Esophagus squamous epithelium (tissue), 5 donors: ENCODE data around the gene OGFOD2. TPM values are rescaled to one million over a fixed set of nuclear protein-coding genes. Genes with fewer than 3 reads are reported as not detected.

ENCODE experiments used
- DNase-seq: peaks from one replicate; lab custom pipeline; 2025; lab: John Stamatoyannopoulos, UW
- H3K27ac ChIP-seq, 4 donors: fragments of 200-600 bp; sonication (generic); one replicate each; pipeline ENCODE4 v1.5.1; 2016 to 2019; ENCODE audit warnings: mild to moderate bottlenecking in 1 of 4
- H3K27me3 ChIP-seq, 4 donors: fragments of 200-600 bp; sonication (generic); 1 replicate in 3 of 4; 2 replicates in 1 of 4; pipeline versions ENCODE4 v1.5.1 to v1.6.0; 2017 to 2021; ENCODE audit warnings: antibody characterized with exemption in 1 of 4
- H3K36me3 ChIP-seq, 3 donors: fragments of 200-600 bp; sonication (generic); one replicate each; pipeline ENCODE4 v1.5.1; 2016 to 2019
- H3K4me1 ChIP-seq, 3 donors: fragments of 200-600 bp; sonication (generic); one replicate each; pipeline ENCODE4 v1.5.1; 2017 to 2019
- H3K4me3 ChIP-seq, 4 donors: fragments of 200-600 bp; sonication (generic); 1 replicate in 3 of 4; 2 replicates in 1 of 4; pipeline ENCODE4 v1.5.1; 2016 to 2019; ENCODE audit warnings: mild to moderate bottlenecking in 2 of 4, moderate library complexity in 1 of 4
- H3K9me3 ChIP-seq, 3 donors: fragments of 200-600 bp; sonication (generic); one replicate each; pipeline ENCODE4 v1.5.1; 2016 to 2019
- POLR2A ChIP-seq, 4 donors: fragments of 450-650 bp; IDR thresholded peaks; one replicate each; pipeline ENCODE4 v1.6.1; 2017; ENCODE audit warnings: antibody characterized with exemption in 4 of 4, mild to moderate bottlenecking in 4 of 4, moderate library complexity in 3 of 4
- WGBS, 2 donors: methylation state at CpG; one replicate each; pipeline ENCODE4 v1.1.5; 2018; 5-methylcytosine and 5-hydroxymethylcytosine counted together
- intact Hi-C: fragments of 100-400 bp; cut with DNase I; formaldehyde crosslinking; loops from one replicate; pipeline ENCODE4 v1.15.0; 2022
- total RNA-seq, 4 donors: library from RNA; depleted of rRNA; stranded (reverse); fragments of >200 nt; gene quantifications; one replicate each; pipeline ENCODE4 v1.1.0, GENCODE V29; 2016
- TF ChIP-seq, protein P1 (sequence below), 6 experiments: fragments of 450-650 bp in 4 of 6; fragments of 200-600 bp in 2 of 6; sonication (generic) in 2 of 6; IDR thresholded peaks; one replicate each; pipeline ENCODE4 v1.5.1; 2016 to 2019; ENCODE audit warnings: antibody characterized with exemption in 6 of 6, mild to moderate bottlenecking in 4 of 6, moderate library complexity in 4 of 6
- donor health status: DM: yes; HTN: yes; CAD: no.

Gene OGFOD2
- total RNA-seq, 4 donors from 2014 or later = 8.5 to 13.9 (median 11.3) TPM

DNA sequence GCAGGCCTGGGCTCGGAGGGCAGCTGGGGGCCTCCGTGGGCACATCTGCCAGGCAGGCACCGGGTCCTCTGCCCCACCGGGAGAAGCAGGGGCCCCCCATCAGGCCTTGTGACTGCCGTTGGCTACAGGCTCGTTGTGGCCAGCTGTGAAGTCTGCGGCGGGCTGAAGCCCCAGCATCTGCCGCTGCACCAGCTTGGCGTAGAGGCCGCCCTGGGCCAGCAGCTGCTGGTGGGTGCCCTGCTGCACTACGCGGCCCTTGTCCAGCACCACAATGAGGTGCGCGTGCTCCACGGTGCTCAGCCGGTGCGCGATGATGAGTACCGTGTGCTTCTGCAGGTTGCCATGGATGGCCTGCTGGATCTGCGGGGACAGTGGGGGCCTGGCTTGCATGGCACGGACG, 45.2 kb upstream of the OGFOD2 start:
- Histone ChIP-seq H3K4me3 (no peak overlapping the region), H3K36me3 (peaks cover 0 to 19% (median 0%) of the 10 kb centered on the region in 3 donors), H3K27ac (no peak overlapping the region), H3K4me1 (peaks cover 0 to 11% (median 0%) of the 10 kb centered on the region in 3 donors), H3K27me3 (no peaks in the 10 kb centered on the region), H3K9me3 (no peaks in the 10 kb centered on the region)
- WGBS, 2 donors = 91 to 97% methylated on average over 6 to 20 of the region's 23 CpGs
- no peak for DNase-seq
- TF ChIP-seq POLR2A (IDR thresholded peaks at IDR 0.05) = no peak
- TF ChIP-seq, protein P1, sequence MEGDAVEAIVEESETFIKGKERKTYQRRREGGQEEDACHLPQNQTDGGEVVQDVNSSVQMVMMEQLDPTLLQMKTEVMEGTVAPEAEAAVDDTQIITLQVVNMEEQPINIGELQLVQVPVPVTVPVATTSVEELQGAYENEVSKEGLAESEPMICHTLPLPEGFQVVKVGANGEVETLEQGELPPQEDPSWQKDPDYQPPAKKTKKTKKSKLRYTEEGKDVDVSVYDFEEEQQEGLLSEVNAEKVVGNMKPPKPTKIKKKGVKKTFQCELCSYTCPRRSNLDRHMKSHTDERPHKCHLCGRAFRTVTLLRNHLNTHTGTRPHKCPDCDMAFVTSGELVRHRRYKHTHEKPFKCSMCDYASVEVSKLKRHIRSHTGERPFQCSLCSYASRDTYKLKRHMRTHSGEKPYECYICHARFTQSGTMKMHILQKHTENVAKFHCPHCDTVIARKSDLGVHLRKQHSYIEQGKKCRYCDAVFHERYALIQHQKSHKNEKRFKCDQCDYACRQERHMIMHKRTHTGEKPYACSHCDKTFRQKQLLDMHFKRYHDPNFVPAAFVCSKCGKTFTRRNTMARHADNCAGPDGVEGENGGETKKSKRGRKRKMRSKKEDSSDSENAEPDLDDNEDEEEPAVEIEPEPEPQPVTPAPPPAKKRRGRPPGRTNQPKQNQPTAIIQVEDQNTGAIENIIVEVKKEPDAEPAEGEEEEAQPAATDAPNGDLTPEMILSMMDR (IDR thresholded peaks at IDR 0.05) = no peak
- intact Hi-C loops = no loop called here

- H3K27me3 ChIP-seq = no peaks in the 10 kb centered on the region
- peaks cover 0 to 32% (median 0%) of the 10 kb centered on the region in 3 donors for H3K36me3 ChIP-seq
- H3K9me3 ChIP-seq = no peaks in the 10 kb centered on the region
- intact Hi-C loops = no loop called here
- H3K27ac ChIP-seq = no peak overlapping the region
- 90% methylated on average over 2 of the region's 8 CpGs; no CpG with 5 or more reads in 1 of the 2 donors for WGBS, 2 donors
- H3K4me1 ChIP-seq = peaks cover 0 to 1% (median 0%) of the 10 kb centered on the region in 3 donors
- no peak for DNase-seq
- TF ChIP-seq, protein P1 (IDR thresholded peaks at IDR 0.05) = no peak
- no peak for TF ChIP-seq POLR2A (IDR thresholded peaks at IDR 0.05)
- H3K4me3 ChIP-seq = no peak overlapping the region
Measured at GRCh38 chr12:122932207-122932606, 42.8 kb upstream of the OGFOD2 start.

GRCh38 chr12:122934722-122935121, 40.3 kb upstream of the OGFOD2 start:
- no peak for DNase-seq
- intact Hi-C loops = no loop called here
- no peaks in the 10 kb centered on the region for H3K27me3 ChIP-seq
- peaks cover 0 to 32% (median 0%) of the 10 kb centered on the region in 3 donors for H3K36me3 ChIP-seq
- WGBS, 2 donors = 53 to 67% methylated on average over 2 to 3 of the region's 3 CpGs
- no peak overlapping the region for H3K4me3 ChIP-seq
- H3K27ac ChIP-seq = no peak overlapping the region
- TF ChIP-seq, protein P1 (IDR thresholded peaks at IDR 0.05) = no peak
- TF ChIP-seq POLR2A (IDR thresholded peaks at IDR 0.05) = no peak
- no peaks in the 10 kb centered on the region for H3K4me1 ChIP-seq
- no peaks in the 10 kb centered on the region for H3K9me3 ChIP-seq

DNA sequence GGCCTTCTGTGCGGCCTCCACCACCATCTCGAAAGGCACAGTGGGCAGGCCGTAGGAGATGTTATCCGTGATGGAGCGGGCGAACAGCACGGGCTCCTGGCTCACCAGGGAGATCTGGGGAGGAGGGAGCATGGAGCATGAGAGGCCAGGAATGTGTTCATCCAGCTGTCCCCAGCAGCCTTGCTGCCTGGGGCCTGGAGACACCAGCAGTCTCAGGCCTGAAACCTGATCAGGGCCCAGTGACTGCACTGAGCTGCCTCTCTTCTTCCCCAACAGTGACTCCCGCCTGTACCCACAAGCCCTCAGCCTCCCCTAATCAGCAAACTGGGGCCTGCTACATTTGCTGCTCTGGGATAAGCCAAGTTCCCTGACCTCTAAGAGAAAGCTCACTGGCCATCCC, 39.7 kb upstream of the OGFOD2 start:
- H3K4me1 ChIP-seq = no peaks in the 10 kb centered on the region
- H3K36me3 ChIP-seq = peaks cover 0 to 32% (median 0%) of the 10 kb centered on the region in 3 donors
- 83% methylated on average over 1 of the region's 8 CpGs; no CpG with 5 or more reads in 1 of the 2 donors for WGBS, 2 donors
- H3K27me3 ChIP-seq = no peaks in the 10 kb centered on the region
- no peak overlapping the region for H3K4me3 ChIP-seq
- DNase-seq = no peak
- intact Hi-C loops = no loop called here
- no peak for TF ChIP-seq POLR2A (IDR thresholded peaks at IDR 0.05)
- TF ChIP-seq, protein P1 (IDR thresholded peaks at IDR 0.05) = no peak
- H3K27ac ChIP-seq = no peak overlapping the region
- no peaks in the 10 kb centered on the region for H3K9me3 ChIP-seq

DNA sequence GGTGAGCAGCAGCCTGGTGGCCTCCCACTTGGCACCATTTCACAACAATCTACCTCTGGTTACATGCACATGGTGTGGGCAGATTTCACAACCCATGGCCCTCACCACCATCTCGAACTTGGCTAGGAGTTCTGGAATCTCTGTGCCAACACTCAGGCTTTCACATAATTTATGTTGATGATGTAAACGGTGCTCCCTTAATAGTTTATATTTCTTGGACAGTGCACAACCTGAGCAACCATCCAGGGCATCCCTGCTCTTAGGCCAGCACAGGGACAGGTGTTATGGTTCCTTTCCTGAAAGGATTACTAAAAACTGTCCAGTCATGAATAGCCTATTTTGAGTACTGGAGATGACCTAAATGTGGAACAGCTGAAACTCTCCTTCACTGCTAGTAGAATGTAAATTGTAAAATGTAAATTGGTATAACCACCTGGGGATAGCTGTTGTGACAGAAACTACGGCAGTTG, 37.4 kb upstream of the OGFOD2 start:
- 63 to 64% methylated on average over 3 of the region's 3 CpGs for WGBS, 2 donors
- TF ChIP-seq POLR2A (IDR thresholded peaks at IDR 0.05) = no peak
- TF ChIP-seq, protein P1 (IDR thresholded peaks at IDR 0.05) = no peak
- H3K9me3 ChIP-seq = no peaks in the 10 kb centered on the region
- no peaks in the 10 kb centered on the region for H3K27me3 ChIP-seq
- H3K36me3 ChIP-seq = peaks cover 0 to 19% (median 0%) of the 10 kb centered on the region in 3 donors
- peaks cover 0 to 17% (median 5%) of the 10 kb centered on the region in 3 donors for H3K4me1 ChIP-seq
- no peak overlapping the region for H3K27ac ChIP-seq
- intact Hi-C loops = no loop called here
- no peak overlapping the region for H3K4me3 ChIP-seq
- no peak for DNase-seq
